Natural killer cell treated with Interleukin-12 subunit alpha and Interleukin-12 subunit beta and Interleukin-15 and Interleukin-18, amount 100 ng/mL, for 72 hours (primary cell): Measurements from ENCODE around the gene EXPH5. TPM values are rescaled to one million over a fixed set of nuclear protein-coding genes. Genes with fewer than 3 reads are reported as not detected.
"Not testable (repeated sequence)": the region's sequence is repeated elsewhere in the genome, so short reads cannot be mapped to it uniquely, and the experiment has no call there.

Experiments used
- ATAC-seq, 2 donors: fragments of 150-1000 bp; cut with Tn5 transposase in 1 of 2; sonication (Bioruptor Pico), chemical (Tn5 transposase) in 1 of 2; 2 replicates each; pipeline ENCODE4 v1.10.0; 2021
- DNase-seq: peaks from one replicate; pipeline ENCODE4 v3.0.0; 2022; ENCODE audit warnings: low spot score
- H3K27ac Mint-ChIP-seq, 2 donors: 1 replicate in 1 of 2; 2 replicates in 1 of 2; pipeline ENCODE4 v1.8.0; 2022; ENCODE audit warnings: mixed read lengths in 2 of 2, mild to moderate bottlenecking in 1 of 2, moderate library complexity in 1 of 2
- H3K27me3 Mint-ChIP-seq, 2 donors: 1 replicate in 1 of 2; 2 replicates in 1 of 2; pipeline ENCODE4 v1.8.0; 2022; ENCODE audit warnings: mixed read lengths in 2 of 2
- H3K36me3 Mint-ChIP-seq: one replicate; pipeline ENCODE4 v1.8.0; 2022; ENCODE audit warnings: mixed read lengths
- H3K4me1 Mint-ChIP-seq, 2 donors: 1 replicate in 1 of 2; 2 replicates in 1 of 2; pipeline ENCODE4 v1.8.0; 2022; ENCODE audit warnings: low read depth in 2 of 2, mixed read lengths in 2 of 2, mild to moderate bottlenecking in 1 of 2
- H3K4me3 Mint-ChIP-seq: one replicate; pipeline ENCODE4 v1.8.0; 2022; ENCODE audit warnings: mixed read lengths
- H3K9me3 Mint-ChIP-seq: 2 replicates; pipeline ENCODE4 v1.8.0; 2022; ENCODE audit warnings: mixed read lengths
- total RNA-seq, 2 donors: library from RNA; stranded (reverse); gene quantifications; one replicate each; pipeline ENCODE4 v1.2.3, GENCODE V29; 2022

EXPH5 gene
- total RNA-seq, 2 donors from 2014 or later, result 0.56 to 0.90 TPM

GRCh38 chr11:108620958-108621772 lies 27.6 kb upstream of the EXPH5 start:
- Mint-ChIP-seq H3K4me3 (no peak overlapping the region), H3K36me3 (no peaks in the 10 kb centered on the region), H3K27ac (no peak overlapping the region), H3K9me3 (no peaks in the 10 kb centered on the region), H3K27me3 (peaks cover 39 to 68% of the 10 kb centered on the region in 2 donors), H3K4me1 (peaks cover 0 to 3% of the 10 kb centered on the region in 2 donors)
- DNase-seq (no peak), ATAC-seq (peak in 1 of 2 donors; percentile 70)

- H3K4me3 Mint-ChIP-seq, result no peak overlapping the region
- H3K4me1 Mint-ChIP-seq, result no peaks in the 10 kb centered on the region
- no peaks in the 10 kb centered on the region for H3K9me3 Mint-ChIP-seq
- ATAC-seq, result no peak
- no peak for DNase-seq
- no peaks in the 10 kb centered on the region for H3K36me3 Mint-ChIP-seq
- peaks cover 32 to 44% of the 10 kb centered on the region in 2 donors for H3K27me3 Mint-ChIP-seq
- H3K27ac Mint-ChIP-seq, result no peak overlapping the region
Observed at GRCh38 chr11:108618529-108618928, 25.0 kb upstream of the EXPH5 start.

- Mint-ChIP-seq H3K4me1 (no peaks in the 10 kb centered on the region), H3K36me3 (no peaks in the 10 kb centered on the region), H3K4me3 (no peak overlapping the region), H3K9me3 (no peaks in the 10 kb centered on the region), H3K27ac (no peak overlapping the region), H3K27me3 (peaks cover 30 to 33% of the 10 kb centered on the region in 2 donors)
- DNase-seq (no peak), ATAC-seq (no peak)
Observed at GRCh38 chr11:108617055-108617454, 23.5 kb upstream of the EXPH5 start.

- Mint-ChIP-seq H3K27ac (no peak overlapping the region), H3K36me3 (no peaks in the 10 kb centered on the region), H3K27me3 (peaks cover 28 to 32% of the 10 kb centered on the region in 2 donors), H3K4me1 (no peaks in the 10 kb centered on the region), H3K9me3 (no peaks in the 10 kb centered on the region), H3K4me3 (no peak overlapping the region)
- ATAC-seq, result no peak
- no peak for DNase-seq
Observed at GRCh38 chr11:108616549-108616948, 23.0 kb upstream of the EXPH5 start.

- no peaks in the 10 kb centered on the region for H3K4me1 Mint-ChIP-seq
- no peaks in the 10 kb centered on the region for H3K9me3 Mint-ChIP-seq
- DNase-seq (no peak), ATAC-seq (no peak)
- H3K27ac Mint-ChIP-seq, result no peak overlapping the region
- no peak overlapping the region for H3K4me3 Mint-ChIP-seq
- H3K27me3 Mint-ChIP-seq, result peaks cover 9 to 15% of the 10 kb centered on the region in 2 donors
- no peaks in the 10 kb centered on the region for H3K36me3 Mint-ChIP-seq
Observed at GRCh38 chr11:108614086-108614485, 20.5 kb upstream of the EXPH5 start.

- Mint-ChIP-seq H3K27ac (no peak overlapping the region), H3K9me3 (no peaks in the 10 kb centered on the region), H3K4me3 (no peak overlapping the region), H3K36me3 (no peaks in the 10 kb centered on the region), H3K4me1 (no peaks in the 10 kb centered on the region), H3K27me3 (peaks cover 12 to 18% of the 10 kb centered on the region in 2 donors)
- no peak for DNase-seq
- no peak for ATAC-seq
Observed at GRCh38 chr11:108609682-108610081, 16.1 kb upstream of the EXPH5 start.

GRCh38 chr11:108608548-108608947 lies 15.0 kb upstream of the EXPH5 start:
- DNase-seq, result no peak
- H3K4me3 Mint-ChIP-seq, result no peak overlapping the region
- H3K4me1 Mint-ChIP-seq, result no peaks in the 10 kb centered on the region
- peaks cover 11 to 22% of the 10 kb centered on the region in 2 donors for H3K27me3 Mint-ChIP-seq
- no peaks in the 10 kb centered on the region for H3K36me3 Mint-ChIP-seq
- ATAC-seq, result no peak
- H3K9me3 Mint-ChIP-seq, result no peaks in the 10 kb centered on the region
- no peak overlapping the region for H3K27ac Mint-ChIP-seq

- no peaks in the 10 kb centered on the region for H3K4me1 Mint-ChIP-seq
- no peak overlapping the region for H3K4me3 Mint-ChIP-seq
- H3K9me3 Mint-ChIP-seq, result no peaks in the 10 kb centered on the region
- ATAC-seq, result no peak
- H3K27me3 Mint-ChIP-seq, result peaks cover 20 to 31% of the 10 kb centered on the region in 2 donors
- no peak for DNase-seq
- H3K36me3 Mint-ChIP-seq, result no peaks in the 10 kb centered on the region
- H3K27ac Mint-ChIP-seq, result no peak overlapping the region
Observed at GRCh38 chr11:108606495-108607160, 13.1 kb upstream of the EXPH5 start.

GRCh38 chr11:108606070-108606469 lies 12.5 kb upstream of the EXPH5 start:
- H3K27ac Mint-ChIP-seq, result no peak overlapping the region
- no peaks in the 10 kb centered on the region for H3K9me3 Mint-ChIP-seq
- ATAC-seq (peak in 1 of 2 donors; percentile 32), DNase-seq (no peak)
- H3K4me1 Mint-ChIP-seq, result no peaks in the 10 kb centered on the region
- no peak overlapping the region for H3K4me3 Mint-ChIP-seq
- H3K27me3 Mint-ChIP-seq, result peaks cover 20 to 32% of the 10 kb centered on the region in 2 donors
- H3K36me3 Mint-ChIP-seq, result no peaks in the 10 kb centered on the region

- H3K9me3 Mint-ChIP-seq, H3K4me1 Mint-ChIP-seq, H3K36me3 Mint-ChIP-seq, ATAC-seq, DNase-seq, H3K27ac Mint-ChIP-seq, H3K4me3 Mint-ChIP-seq: not testable (repeated sequence)
- peaks cover 27 to 41% of the 10 kb centered on the region in 2 donors for H3K27me3 Mint-ChIP-seq
Observed at GRCh38 chr11:108602818-108603217, 9.2 kb upstream of the EXPH5 start.

GRCh38 chr11:108601150-108601549 lies 7.6 kb upstream of the EXPH5 start:
- Mint-ChIP-seq H3K4me3 (no peak overlapping the region), H3K4me1 (no peaks in the 10 kb centered on the region), H3K36me3 (no peaks in the 10 kb centered on the region), H3K27ac (no peak overlapping the region), H3K27me3 (peaks cover 28 to 36% of the 10 kb centered on the region in 2 donors), H3K9me3 (no peaks in the 10 kb centered on the region)
- ATAC-seq (no peak), DNase-seq (no peak)

GRCh38 chr11:108599978-108600377 lies 6.4 kb upstream of the EXPH5 start:
- Mint-ChIP-seq H3K27me3 (peaks cover 34 to 42% of the 10 kb centered on the region in 2 donors), H3K4me1 (no peaks in the 10 kb centered on the region), H3K9me3 (no peaks in the 10 kb centered on the region), H3K27ac (no peak overlapping the region), H3K36me3 (no peaks in the 10 kb centered on the region), H3K4me3 (no peak overlapping the region)
- DNase-seq (no peak), ATAC-seq (no peak)

- Mint-ChIP-seq H3K4me3 (no peak overlapping the region), H3K27me3 (peaks cover 32 to 38% of the 10 kb centered on the region in 2 donors), H3K4me1 (peaks cover 7 to 10% of the 10 kb centered on the region in 2 donors), H3K36me3 (no peaks in the 10 kb centered on the region), H3K9me3 (no peaks in the 10 kb centered on the region), H3K27ac (no peak overlapping the region)
- no peak for DNase-seq
- no peak for ATAC-seq
Observed at GRCh38 chr11:108597736-108598355, 4.3 kb upstream of the EXPH5 start.

GRCh38 chr11:108596701-108597100 lies 3.1 kb upstream of the EXPH5 start:
- H3K9me3 Mint-ChIP-seq, result no peaks in the 10 kb centered on the region
- ATAC-seq, result no peak
- peaks cover 10 to 16% of the 10 kb centered on the region in 2 donors for H3K4me1 Mint-ChIP-seq
- H3K4me3 Mint-ChIP-seq, result no peak overlapping the region
- peaks cover 29 to 30% of the 10 kb centered on the region in 2 donors for H3K27me3 Mint-ChIP-seq
- H3K27ac Mint-ChIP-seq, result no peak overlapping the region
- DNase-seq, result no peak
- no peaks in the 10 kb centered on the region for H3K36me3 Mint-ChIP-seq
